Gastroesophageal sphincter (tissue), 4 donors: ENCODE measurements around the gene BSPRY. TPM values are rescaled to one million over a fixed set of nuclear protein-coding genes. Genes with fewer than 3 reads are reported as not detected.

Experiments used
- ATAC-seq: fragments of 150-250 bp; one replicate; pipeline ENCODE4 v1.9.1; 2016; ENCODE audit warnings: mild to moderate bottlenecking, moderate library complexity
- H3K27ac ChIP-seq, 4 donors: fragments of 200-600 bp; sonication (generic) in 3 of 4; 1 replicate in 3 of 4; 2 replicates in 1 of 4; pipeline ENCODE4 v1.5.1; 2016 to 2019
- H3K27me3 ChIP-seq: fragments of 200-600 bp; sonication (generic); one replicate; pipeline ENCODE4 v1.5.1; 2019
- H3K36me3 ChIP-seq, 2 donors: fragments of 200-600 bp; sonication (generic); one replicate each; pipeline ENCODE4 v1.5.1; 2019; ENCODE audit warnings: control low read depth in 1 of 2
- H3K4me1 ChIP-seq, 3 donors: fragments of 200-600 bp; sonication (generic); 1 replicate in 2 of 3; 2 replicates in 1 of 3; pipeline ENCODE4 v1.5.1; 2016 to 2019; ENCODE audit warnings: control low read depth in 2 of 3
- H3K4me3 ChIP-seq, 2 donors: fragments of 200-600 bp; sonication (generic); one replicate each; pipeline ENCODE4 v1.5.1; 2019; ENCODE audit warnings: mild to moderate bottlenecking in 1 of 2, moderate library complexity in 1 of 2
- H3K9me3 ChIP-seq, 3 donors: fragments of 200-600 bp; sonication (generic); one replicate each; pipeline ENCODE4 v1.5.1; 2017 to 2019; ENCODE audit warnings: control low read depth in 2 of 3
- CTCF ChIP-seq, 4 experiments: fragments of 200-600 bp in 2 of 4; fragments of 450-650 bp in 2 of 4; sonication (generic) in 1 of 4; IDR thresholded peaks; one replicate each; pipeline ENCODE4 v1.5.1; 2017 to 2019; ENCODE audit warnings: antibody characterized with exemption in 4 of 4, mild to moderate bottlenecking in 2 of 4, moderate library complexity in 2 of 4
- EP300 ChIP-seq: sonication (generic); formaldehyde crosslinking; IDR thresholded peaks from one replicate; pipeline ENCODE4 v1.6.1; 2017; ENCODE audit warnings: antibody characterized with exemption, mild to moderate bottlenecking
- POLR2A ChIP-seq, 2 donors: fragments of 450-650 bp; IDR thresholded peaks; one replicate each; pipeline ENCODE4 v1.6.1; 2017; ENCODE audit warnings: antibody characterized with exemption in 2 of 2, mild to moderate bottlenecking in 2 of 2, moderate library complexity in 1 of 2
- POLR2AphosphoS5 ChIP-seq: sonication (generic); formaldehyde crosslinking; IDR thresholded peaks from one replicate; pipeline ENCODE4 v1.6.1; 2017; ENCODE audit warnings: antibody characterized with exemption
- WGBS, 2 donors: methylation state at CpG; one replicate each; pipeline ENCODE4 v1.1.5; 2018; ENCODE audit warnings: low coverage in 1 of 2; 5-methylcytosine and 5-hydroxymethylcytosine counted together
- total RNA-seq, 4 donors: library from RNA; depleted of rRNA; stranded (reverse); fragments of >200 nt; gene quantifications; one replicate each; pipeline ENCODE4 v1.1.0, GENCODE V29; 2016

Gene BSPRY
- total RNA-seq, 4 donors from 2014 or later, result 0.16 to 4.0 (median 0.36) TPM

- H3K4me1 ChIP-seq, result no peaks in the 10 kb centered on the region
- no peaks in the 10 kb centered on the region for H3K27me3 ChIP-seq
- no peak for ATAC-seq
- WGBS, 2 donors, result 88 to 100% methylated on average over 1 to 4 of the region's 17 CpGs
- H3K9me3 ChIP-seq, result no peaks in the 10 kb centered on the region
- no peak for TF ChIP-seq EP300
- TF ChIP-seq POLR2A (IDR thresholded peaks at IDR 0.05), result no peak
- TF ChIP-seq CTCF (IDR thresholded peaks at IDR 0.05), result no peak
- TF ChIP-seq POLR2AphosphoS5, result no peak
- H3K27ac ChIP-seq, result no peak overlapping the region
- no peak overlapping the region for H3K4me3 ChIP-seq
- H3K36me3 ChIP-seq, result peaks cover 0 to 83% of the 10 kb centered on the region in 2 donors
These were observed 41.0 kb downstream of the BSPRY start for GRCh38 chr9:113390192-113390960.

GRCh38 chr9:113391917-113392316 lies 42.6 kb downstream of the BSPRY start:
- H3K27ac ChIP-seq, result no peak overlapping the region
- no peaks in the 10 kb centered on the region for H3K4me1 ChIP-seq
- TF ChIP-seq EP300, result no peak
- no peak for TF ChIP-seq CTCF (IDR thresholded peaks at IDR 0.05)
- TF ChIP-seq POLR2AphosphoS5, result no peak
- no peak for TF ChIP-seq POLR2A (IDR thresholded peaks at IDR 0.05)
- no peaks in the 10 kb centered on the region for H3K9me3 ChIP-seq
- H3K4me3 ChIP-seq, result no peak overlapping the region
- no peaks in the 10 kb centered on the region for H3K27me3 ChIP-seq
- ATAC-seq, result no peak
- 100% methylated on average over 2 of the region's 7 CpGs for WGBS, 2 donors
- H3K36me3 ChIP-seq, result peaks cover 0 to 84% of the 10 kb centered on the region in 2 donors

GRCh38 chr9:113393281-113393680 lies 43.9 kb downstream of the BSPRY start:
- WGBS, 2 donors, result no CpG with 5 or more reads among the region's 7 CpGs
- ATAC-seq, result no peak
- Histone ChIP-seq H3K27me3 (no peaks in the 10 kb centered on the region), H3K27ac (no peak overlapping the region), H3K9me3 (no peaks in the 10 kb centered on the region), H3K36me3 (peaks cover 0 to 72% of the 10 kb centered on the region in 2 donors), H3K4me3 (no peak overlapping the region), H3K4me1 (no peaks in the 10 kb centered on the region)
- TF ChIP-seq POLR2A (IDR thresholded peaks at IDR 0.05) (no peak), CTCF (IDR thresholded peaks at IDR 0.05) (no peak), POLR2AphosphoS5 (no peak), EP300 (no peak)

- H3K36me3 ChIP-seq, result peaks cover 0 to 53% of the 10 kb centered on the region in 2 donors
- H3K27me3 ChIP-seq, result no peaks in the 10 kb centered on the region
- no peak overlapping the region for H3K4me3 ChIP-seq
- no peak for ATAC-seq
- H3K27ac ChIP-seq, result no peak overlapping the region
- peaks cover 0 to 11% (median 7%) of the 10 kb centered on the region in 3 donors for H3K4me1 ChIP-seq
- no peaks in the 10 kb centered on the region for H3K9me3 ChIP-seq
- 92 to 95% methylated on average over 5 to 7 of the region's 9 CpGs for WGBS, 2 donors
- TF ChIP-seq POLR2A (IDR thresholded peaks at IDR 0.05), result no peak
- TF ChIP-seq POLR2AphosphoS5, result no peak
- TF ChIP-seq EP300, result no peak
- TF ChIP-seq CTCF (IDR thresholded peaks at IDR 0.05), result no peak
These were observed 45.9 kb downstream of the BSPRY start for GRCh38 chr9:113395000-113395861.
